Natural killer cell (primary cell): ENCODE data around the gene MAST4. TPM values are rescaled to one million over a fixed set of nuclear protein-coding genes. Genes with fewer than 3 reads are reported as not detected.
A peak's percentile ranks its signal among the peaks of the same experiment; 100 is the strongest.

Source experiments
- ATAC-seq, 3 donors: fragments of 150-1000 bp in 2 of 3; fragments of 200-7000 bp in 1 of 3; cut with Tn5 transposase; 1 replicate in 1 of 3; 2 replicates in 2 of 3; pipeline ENCODE4 v1.10.0; 2021; ENCODE audit warnings: mild to moderate bottlenecking in 2 of 3, moderate library complexity in 2 of 3
- DNase-seq, 2 donors: peaks; one replicate each; pipeline versions ENCODE4 v3.0.0 to v3.0.0-alpha.2; 2013 to 2021; ENCODE audit warnings: mixed read lengths in 1 of 2
- H3K27ac ChIP-seq: one replicate; pipeline ENCODE4 v1.5.1; 2013; ENCODE audit warnings: mild to moderate bottlenecking, low read length
- H3K27me3 ChIP-seq: one replicate; pipeline ENCODE4 v1.6.1; 2013; ENCODE audit warnings: low read length; ENCODE audit not compliant: control insufficient read depth, insufficient read depth
- H3K36me3 ChIP-seq: one replicate; pipeline ENCODE4 v1.6.1; 2013; ENCODE audit warnings: low read length; ENCODE audit not compliant: control insufficient read depth, insufficient read depth
- H3K4me1 ChIP-seq: one replicate; pipeline ENCODE4 v1.6.1; 2013; ENCODE audit warnings: low read length; ENCODE audit not compliant: control insufficient read depth, insufficient read depth
- H3K4me3 ChIP-seq: one replicate; pipeline ENCODE4 v1.5.1; 2013; ENCODE audit warnings: low read length
- H3K9me3 ChIP-seq: one replicate; pipeline ENCODE4 v1.6.1; 2013; ENCODE audit warnings: low read length; ENCODE audit not compliant: control insufficient read depth, insufficient read depth
- H3K27ac Mint-ChIP-seq, 2 donors: one replicate each; pipeline ENCODE4 v1.8.0; 2022; ENCODE audit warnings: mild to moderate bottlenecking in 2 of 2, mixed read lengths in 2 of 2, moderate library complexity in 1 of 2
- H3K27me3 Mint-ChIP-seq, 2 donors: one replicate each; pipeline ENCODE4 v1.8.0; 2022; ENCODE audit warnings: low read depth in 2 of 2, mixed read lengths in 2 of 2
- H3K36me3 Mint-ChIP-seq: one replicate; pipeline ENCODE4 v1.8.0; 2022; ENCODE audit warnings: mixed read lengths
- H3K4me1 Mint-ChIP-seq, 2 donors: one replicate each; pipeline ENCODE4 v1.8.0; 2022; ENCODE audit warnings: mixed read lengths in 2 of 2
- H3K4me3 Mint-ChIP-seq: one replicate; pipeline ENCODE4 v1.8.0; 2022; ENCODE audit warnings: mild to moderate bottlenecking, moderate library complexity, mixed read lengths
- H3K9me3 Mint-ChIP-seq, 2 donors: one replicate each; pipeline ENCODE4 v1.8.0; 2022; ENCODE audit warnings: mixed read lengths in 2 of 2
- CTCF ChIP-seq: fragments of 200-600 bp; IDR thresholded peaks from one replicate; pipeline ENCODE4 v1.8.0; 2022; ENCODE audit warnings: antibody characterized with exemption
- WGBS: methylation state at CpG from one replicate; pipeline ENCODE4 v1.1.7; 2013; ENCODE audit warnings: missing lambda C conversion rate; ENCODE audit not compliant: insufficient coverage; 5-methylcytosine and 5-hydroxymethylcytosine counted together
- intact Hi-C: fragments of 100-400 bp; cut with micrococcal nuclease; formaldehyde crosslinking; loops from one replicate; pipeline ENCODE4 v1.14.2; 2022
- total RNA-seq, 4 donors: library from RNA; stranded (reverse); fragments of 120-200 nt in 1 of 4; gene quantifications; one replicate each; pipeline versions ENCODE4 v1.2.3 to v1.2.4, GENCODE V29; 2013 to 2022

The MAST4 gene
- total RNA-seq, 3 donors from 2014 or later (not counting 1 experiment from before 2014, with no cell fraction given): 6.5 to 14.1 (median 12.7) TPM

- no peak overlapping the region for H3K4me3 ChIP-seq
- H3K27me3 Mint-ChIP-seq: no peaks in the 10 kb centered on the region
- peaks cover 32 to 38% of the 10 kb centered on the region in 2 donors for H3K4me1 Mint-ChIP-seq
- H3K4me1 ChIP-seq: peaks cover 20% of the 10 kb centered on the region
- intact Hi-C loops: no loop called here
- WGBS: no CpG with 5 or more reads among the region's 1 CpG
- no peaks in the 10 kb centered on the region for H3K36me3 ChIP-seq
- no peak overlapping the region for H3K4me3 Mint-ChIP-seq
- no peaks in the 10 kb centered on the region for H3K9me3 Mint-ChIP-seq
- no peak for TF ChIP-seq CTCF
- peak overlapping the region; percentile 1 to 56 for H3K27ac Mint-ChIP-seq
- no peaks in the 10 kb centered on the region for H3K27me3 ChIP-seq
- H3K36me3 Mint-ChIP-seq: no peaks in the 10 kb centered on the region
- no peaks in the 10 kb centered on the region for H3K9me3 ChIP-seq
- ATAC-seq (peak in 2 of 3 donors; percentile 57 to 82), DNase-seq (peak in 1 of 2 donors; percentile 40)
- no peak overlapping the region for H3K27ac ChIP-seq
Observed at GRCh38 chr5:67187006-67187715, 591.0 kb downstream of the MAST4 start.

- no peaks in the 10 kb centered on the region for H3K27me3 Mint-ChIP-seq
- H3K9me3 ChIP-seq: no peaks in the 10 kb centered on the region
- H3K4me1 Mint-ChIP-seq: peaks cover 24 to 28% of the 10 kb centered on the region in 2 donors
- peak in 1 of 2 donors; percentile 21 for DNase-seq
- H3K27me3 ChIP-seq: no peaks in the 10 kb centered on the region
- H3K36me3 ChIP-seq: no peaks in the 10 kb centered on the region
- TF ChIP-seq CTCF: no peak
- H3K9me3 Mint-ChIP-seq: no peaks in the 10 kb centered on the region
- no peak for ATAC-seq
- H3K4me1 ChIP-seq: peaks cover 19% of the 10 kb centered on the region
- H3K36me3 Mint-ChIP-seq: no peaks in the 10 kb centered on the region
- H3K4me3 Mint-ChIP-seq: no peak overlapping the region
- H3K27ac ChIP-seq: peak overlapping the region; percentile 16
- 57% methylated on average over 7 of the region's 7 CpGs for WGBS
- intact Hi-C loops: no loop called here
- H3K27ac Mint-ChIP-seq: no peak overlapping the region
- H3K4me3 ChIP-seq: no peak overlapping the region
Observed at GRCh38 chr5:67188274-67189078, 592.3 kb downstream of the MAST4 start.

- Histone ChIP-seq H3K4me3 (no peak overlapping the region), H3K27ac (no peak overlapping the region), H3K27me3 (no peaks in the 10 kb centered on the region), H3K9me3 (no peaks in the 10 kb centered on the region), H3K36me3 (no peaks in the 10 kb centered on the region), H3K4me1 (peaks cover 19% of the 10 kb centered on the region)
- DNase-seq (no peak), ATAC-seq (no peak)
- intact Hi-C loops: no loop called here
- peaks cover 24 to 28% of the 10 kb centered on the region in 2 donors for H3K4me1 Mint-ChIP-seq
- H3K4me3 Mint-ChIP-seq: no peak overlapping the region
- TF ChIP-seq CTCF: no peak
- H3K27me3 Mint-ChIP-seq: no peaks in the 10 kb centered on the region
- H3K9me3 Mint-ChIP-seq: no peaks in the 10 kb centered on the region
- no peak overlapping the region for H3K27ac Mint-ChIP-seq
- 69% methylated on average over 3 of the region's 3 CpGs for WGBS
- no peaks in the 10 kb centered on the region for H3K36me3 Mint-ChIP-seq
Observed at GRCh38 chr5:67189079-67189354, 592.8 kb downstream of the MAST4 start.
